Endothelial cell of umbilical vein (primary cell): Measurements from ENCODE around the gene AIG1. TPM values are rescaled to one million over a fixed set of nuclear protein-coding genes. Genes with fewer than 3 reads are reported as not detected.

Source experiments
- BruUV-seq: library from RNA; stranded (reverse); fragments of 400-500 nt; replicated peaks from 2 replicates; lab custom pipeline; 2021; lab: Mats Ljungman, UMichigan
- CTCF ChIA-PET: fragments of 300-600, 350-600 bp; sonication (Branson Sonifier 250); formaldehyde crosslinking; loops from one replicate; lab custom pipeline; 2021; ENCODE audit warnings: antibody characterized with exemption, inconsistent platforms; lab: Charles Lee
- POLR2A ChIA-PET: fragments of 300-600, 350-600 bp; sonication (Branson Sonifier 250); formaldehyde crosslinking; loops from one replicate; lab custom pipeline; 2021; ENCODE audit warnings: antibody characterized with exemption, inconsistent platforms; lab: Charles Lee
- DNase-seq: peaks from one replicate; pipeline ENCODE4 v3.0.0-alpha.2; 2011; ENCODE audit warnings: low read depth, low spot score
- FAIRE-seq: peaks from 2 replicates; lab custom pipeline; 2011; peaks lifted over from hg19 to GRCh38; lab: Jason Lieb, UNC
- H2AFZ ChIP-seq: 2 replicates; pipeline ENCODE4 v1.6.0; 2012; ENCODE audit warnings: low read depth, low read length, control low read depth, inconsistent platforms
- H3K27ac ChIP-seq: 2 replicates; pipeline ENCODE4 v1.5.1; 2011; ENCODE audit warnings: low read depth, mild to moderate bottlenecking, control low read depth, low read length, moderate library complexity; ENCODE audit not compliant: insufficient read depth
- H3K27me3 ChIP-seq, 2 experiments: 2 replicates each; pipeline versions ENCODE4 v1.6.0 to v1.6.1; 2011; ENCODE audit warnings: low read length in 2 of 2, mixed read lengths in 1 of 2; ENCODE audit not compliant: control insufficient read depth in 2 of 2, insufficient read depth in 2 of 2
- H3K36me3 ChIP-seq, 2 experiments: 2 replicates in 1 of 2; 3 replicates in 1 of 2; pipeline ENCODE4 v1.5.1; 2011; ENCODE audit warnings: low read length in 2 of 2, mild to moderate bottlenecking in 1 of 2, moderate library complexity in 1 of 2; ENCODE audit not compliant: control insufficient read depth in 2 of 2, insufficient read depth in 2 of 2; ENCODE audit errors: extremely low read depth in 1 of 2
- H3K4me1 ChIP-seq: 3 replicates; pipeline ENCODE4 v1.5.1; 2011; ENCODE audit warnings: mild to moderate bottlenecking, low read length; ENCODE audit not compliant: control insufficient read depth, insufficient read depth; ENCODE audit errors: extremely low read depth
- H3K4me2 ChIP-seq: 2 replicates; pipeline ENCODE4 v1.6.1; 2011; ENCODE audit warnings: low read length, control low read depth, mixed read lengths; ENCODE audit not compliant: insufficient read depth
- H3K4me3 ChIP-seq, 3 experiments: fragments of 200-600 bp in 1 of 3; sonication (generic), shearing (Covaris generic) in 1 of 3; replicated peaks in 1 of 3; 2 replicates each; pipeline ENCODE4 v1.5.1; 2011 to 2016; ENCODE audit warnings: control low read depth in 3 of 3, low read length in 3 of 3, mild to moderate bottlenecking in 2 of 3, inconsistent platforms in 1 of 3, low read depth in 1 of 3, moderate library complexity in 1 of 3; ENCODE audit not compliant: insufficient read depth in 1 of 3
- H3K79me2 ChIP-seq: 2 replicates; pipeline ENCODE4 v1.6.0; 2012; ENCODE audit warnings: low read length, inconsistent platforms; ENCODE audit not compliant: control insufficient read depth, insufficient read depth
- H3K9ac ChIP-seq: replicated peaks from 2 replicates; pipeline ENCODE3; 2011; ENCODE audit warnings: low read length, control low read depth; ENCODE audit not compliant: insufficient read depth; ENCODE audit errors: extremely low read depth
- H3K9me1 ChIP-seq: replicated peaks from 3 replicates; pipeline ENCODE4 v1.6.0; 2011; ENCODE audit warnings: mild to moderate bottlenecking, low read length; ENCODE audit not compliant: control insufficient read depth, insufficient read depth; ENCODE audit errors: extremely low read depth
- H3K9me3 ChIP-seq: replicated peaks from 2 replicates; pipeline ENCODE4 v1.5.1; 2012; ENCODE audit warnings: low read length, inconsistent platforms; ENCODE audit not compliant: control insufficient read depth, insufficient read depth
- H4K20me1 ChIP-seq: replicated peaks from 2 replicates; pipeline ENCODE3; 2011; ENCODE audit warnings: mild to moderate bottlenecking, low read length; ENCODE audit not compliant: control insufficient read depth, insufficient read depth; ENCODE audit errors: extremely low read depth
- EZH2 ChIP-seq: IDR thresholded peaks from 2 replicates; pipeline ENCODE4 v1.6.1; 2012; ENCODE audit warnings: borderline replicate concordance, low read depth, mild to moderate bottlenecking, moderate library complexity, low read length, inconsistent platforms; ENCODE audit not compliant: severe bottlenecking
- FOS ChIP-seq: IDR thresholded peaks from 2 replicates; pipeline ENCODE4 v1.6.1; 2011; ENCODE audit warnings: mild to moderate bottlenecking, low read length, moderate library complexity, borderline replicate concordance; ENCODE audit not compliant: insufficient read depth
- GATA2 ChIP-seq: IDR thresholded peaks from 2 replicates; pipeline ENCODE4 v1.7.0; 2011; ENCODE audit warnings: low read depth, mild to moderate bottlenecking, moderate library complexity, mixed read lengths, low read length; ENCODE audit not compliant: insufficient read length, insufficient read depth
- JUN ChIP-seq: IDR thresholded peaks from 2 replicates; pipeline ENCODE4 v1.6.1; 2011; ENCODE audit warnings: borderline replicate concordance, low read depth; ENCODE audit not compliant: insufficient read length, insufficient read depth
- MYC ChIP-seq: IDR thresholded peaks from one replicate; pipeline ENCODE4 v1.6.1; 2011; ENCODE audit warnings: mild to moderate bottlenecking, low read depth, low read length
- POLR2A ChIP-seq: IDR thresholded peaks from 2 replicates; pipeline ENCODE4 v1.6.1; 2012; ENCODE audit warnings: low read depth, mild to moderate bottlenecking, control low read depth, low read length
- POLR2AphosphoS5 ChIP-seq: IDR thresholded peaks from 2 replicates; pipeline ENCODE4 v1.6.1; 2012; ENCODE audit warnings: low read depth, mild to moderate bottlenecking, control low read depth, low read length, moderate library complexity; ENCODE audit not compliant: insufficient read depth
- dilution Hi-C: fragments of 300-500 bp; cut with MboI; formaldehyde crosslinking; loops from one replicate; pipeline ENCODE4 v1.15.0; 2019; ENCODE audit warnings: low sequenced_read_pairs; ENCODE audit not compliant: extremely low pct_ligation_motif_present
- intact Hi-C: fragments of 100-400 bp; cut with micrococcal nuclease; formaldehyde crosslinking; loops from one replicate; pipeline ENCODE4 v1.10.0; 2022
- polyA plus RNA-seq, 4 experiments: library from polyadenylated mRNA; depleted of rRNA in 3 of 4; stranded (reverse) in 3 of 4; unstranded in 1 of 4; fragments of >200 nt; gene quantifications; 2 replicates each; pipeline versions ENCODE4 v1.2.1 to v1.2.3, GENCODE V29; 2011 to 2012; ENCODE audit warnings: missing spikeins in 1 of 4
- total RNA-seq: library from RNA; stranded (reverse); gene quantifications from 2 replicates; pipeline ENCODE4 v1.2.3, GENCODE V29; 2021
- TF ChIP-seq, protein P1 (sequence below): IDR thresholded peaks from 2 replicates; pipeline ENCODE4 v1.6.1; 2011; ENCODE audit not compliant: insufficient read depth, insufficient read length
- TF ChIP-seq, protein P2 (sequence below), 2 donors: IDR thresholded peaks; 1 replicate in 1 of 2; 2 replicates in 1 of 2; pipeline ENCODE4 v1.5.1; 2011; ENCODE audit warnings: low read length in 2 of 2, mild to moderate bottlenecking in 2 of 2, moderate library complexity in 2 of 2, control low read depth in 1 of 2, inconsistent platforms in 1 of 2, low read depth in 1 of 2; ENCODE audit not compliant: insufficient read depth in 1 of 2; ENCODE audit errors: extremely low read depth in 1 of 2

The AIG1 gene
- total and polyA plus RNA-seq, 2 donors (not counting 3 experiments of a cell fraction or from before 2014, with no cell fraction given): 17.7 to 22.7 TPM

DNA sequence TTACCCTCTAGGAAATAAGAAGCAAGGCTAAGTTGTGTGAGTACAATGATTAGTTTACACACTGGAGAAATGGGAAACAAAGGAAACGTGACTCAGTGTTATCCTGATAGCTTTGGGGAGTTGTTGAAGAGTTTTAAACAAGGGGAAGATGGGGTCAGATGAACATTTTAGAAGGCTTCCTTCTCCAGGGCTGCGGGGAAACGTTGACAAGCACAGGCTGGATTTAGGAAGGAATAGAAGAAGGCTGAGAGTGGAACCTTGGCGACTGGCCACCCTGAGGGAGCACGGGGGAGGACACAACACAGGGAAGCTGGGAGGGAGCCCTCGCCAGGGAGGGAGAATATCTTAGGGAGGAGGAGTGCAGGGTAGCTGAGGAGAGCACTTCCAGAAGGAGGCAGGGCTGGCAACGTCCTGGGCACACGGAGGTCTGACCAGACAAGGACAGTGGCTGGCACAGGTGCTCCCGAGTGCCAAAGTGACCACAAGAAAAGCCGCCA, 134.7 kb downstream of the AIG1 start:
- DNase-seq (peak; percentile 93), FAIRE-seq (peak; percentile 85)
- TF ChIP-seq, protein P1, sequence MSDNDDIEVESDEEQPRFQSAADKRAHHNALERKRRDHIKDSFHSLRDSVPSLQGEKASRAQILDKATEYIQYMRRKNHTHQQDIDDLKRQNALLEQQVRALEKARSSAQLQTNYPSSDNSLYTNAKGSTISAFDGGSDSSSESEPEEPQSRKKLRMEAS: no peak
- TF ChIP-seq JUN (peak; percentile 46), POLR2A (no peak), MYC (no peak), FOS (peak; percentile 72), GATA2 (peak; percentile 50), EZH2 (no peak), POLR2AphosphoS5 (no peak)
- TF ChIP-seq, protein P2, sequence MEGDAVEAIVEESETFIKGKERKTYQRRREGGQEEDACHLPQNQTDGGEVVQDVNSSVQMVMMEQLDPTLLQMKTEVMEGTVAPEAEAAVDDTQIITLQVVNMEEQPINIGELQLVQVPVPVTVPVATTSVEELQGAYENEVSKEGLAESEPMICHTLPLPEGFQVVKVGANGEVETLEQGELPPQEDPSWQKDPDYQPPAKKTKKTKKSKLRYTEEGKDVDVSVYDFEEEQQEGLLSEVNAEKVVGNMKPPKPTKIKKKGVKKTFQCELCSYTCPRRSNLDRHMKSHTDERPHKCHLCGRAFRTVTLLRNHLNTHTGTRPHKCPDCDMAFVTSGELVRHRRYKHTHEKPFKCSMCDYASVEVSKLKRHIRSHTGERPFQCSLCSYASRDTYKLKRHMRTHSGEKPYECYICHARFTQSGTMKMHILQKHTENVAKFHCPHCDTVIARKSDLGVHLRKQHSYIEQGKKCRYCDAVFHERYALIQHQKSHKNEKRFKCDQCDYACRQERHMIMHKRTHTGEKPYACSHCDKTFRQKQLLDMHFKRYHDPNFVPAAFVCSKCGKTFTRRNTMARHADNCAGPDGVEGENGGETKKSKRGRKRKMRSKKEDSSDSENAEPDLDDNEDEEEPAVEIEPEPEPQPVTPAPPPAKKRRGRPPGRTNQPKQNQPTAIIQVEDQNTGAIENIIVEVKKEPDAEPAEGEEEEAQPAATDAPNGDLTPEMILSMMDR (IDR thresholded peaks at IDR 0.05; ENCODE audit: extremely low read depth in 1 of 2, insufficient read depth in 1 of 2, low read depth in 1 of 2, low read length in 2 of 2): no peak
- Histone ChIP-seq H3K9ac (no peak overlapping the region), H3K4me1 (peaks cover 23% of the 10 kb centered on the region), H3K9me1 (no peaks in the 10 kb centered on the region), H3K9me3 (no peaks in the 10 kb centered on the region), H3K4me2 (peak overlapping the region; percentile 18), H4K20me1 (no peaks in the 10 kb centered on the region), H3K36me3 (no peaks in the 10 kb centered on the region), H3K79me2 (no peaks in the 10 kb centered on the region), H3K4me3 (no peak overlapping the region), H3K27ac (peak overlapping the region; percentile 36), H3K27me3 (no peaks in the 10 kb centered on the region), H2AFZ (peak overlapping the region; percentile 78)
- intact Hi-C loops (loop anchor here (2.0 kb wide), 1 partner anchor 135 kb away; the partner anchor contains the start of gene AIG1), dilution Hi-C loops (no loop called here)
- CTCF ChIA-PET: interaction anchor here (0.9 to 1.9 kb wide), 2 partner anchors 11 to 12 kb away, joined by 3 to 4 read pairs; no protein-coding TSS in a partner anchor
- BruUV-seq: no TSS peak
- POLR2A ChIA-PET: no interaction called here
